ENCODE measurements around the gene PER2.

The PER2 gene

GRCh38 chr2:238257786-238258700 lies 30.4 kb downstream of the PER2 start:
- TF ChIP-seq, protein P1, sequence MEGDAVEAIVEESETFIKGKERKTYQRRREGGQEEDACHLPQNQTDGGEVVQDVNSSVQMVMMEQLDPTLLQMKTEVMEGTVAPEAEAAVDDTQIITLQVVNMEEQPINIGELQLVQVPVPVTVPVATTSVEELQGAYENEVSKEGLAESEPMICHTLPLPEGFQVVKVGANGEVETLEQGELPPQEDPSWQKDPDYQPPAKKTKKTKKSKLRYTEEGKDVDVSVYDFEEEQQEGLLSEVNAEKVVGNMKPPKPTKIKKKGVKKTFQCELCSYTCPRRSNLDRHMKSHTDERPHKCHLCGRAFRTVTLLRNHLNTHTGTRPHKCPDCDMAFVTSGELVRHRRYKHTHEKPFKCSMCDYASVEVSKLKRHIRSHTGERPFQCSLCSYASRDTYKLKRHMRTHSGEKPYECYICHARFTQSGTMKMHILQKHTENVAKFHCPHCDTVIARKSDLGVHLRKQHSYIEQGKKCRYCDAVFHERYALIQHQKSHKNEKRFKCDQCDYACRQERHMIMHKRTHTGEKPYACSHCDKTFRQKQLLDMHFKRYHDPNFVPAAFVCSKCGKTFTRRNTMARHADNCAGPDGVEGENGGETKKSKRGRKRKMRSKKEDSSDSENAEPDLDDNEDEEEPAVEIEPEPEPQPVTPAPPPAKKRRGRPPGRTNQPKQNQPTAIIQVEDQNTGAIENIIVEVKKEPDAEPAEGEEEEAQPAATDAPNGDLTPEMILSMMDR (IDR thresholded peaks at IDR 0.05; ENCODE audit: control extremely low read depth, extremely low read depth, low read depth, missing control alignments) = no peak
- CTCF ChIA-PET = interaction anchor here (0.8 to 2.2 kb wide), 2 partner anchors 10 to 26 kb away, joined by 3 to 9 read pairs; no protein-coding TSS in a partner anchor
- POLR2A ChIA-PET = no interaction called here
- no peak for DNase-seq (ENCODE audit: extremely low spot score)

- peak; percentile 79 for DNase-seq (ENCODE audit: extremely low spot score)
- POLR2A ChIA-PET = no interaction called here
- TF ChIP-seq, protein P1 (IDR thresholded peaks at IDR 0.05; ENCODE audit: control extremely low read depth, extremely low read depth, low read depth, missing control alignments) = peak; percentile 50
- CTCF ChIA-PET = interaction anchor here (2.2 to 5.1 kb wide), 2 partner anchors 8 to 9 kb away, joined by 9 to 33 read pairs; no protein-coding TSS in a partner anchor
Measured at GRCh38 chr2:238256594-238257104, 31.8 kb downstream of the PER2 start.

DNA sequence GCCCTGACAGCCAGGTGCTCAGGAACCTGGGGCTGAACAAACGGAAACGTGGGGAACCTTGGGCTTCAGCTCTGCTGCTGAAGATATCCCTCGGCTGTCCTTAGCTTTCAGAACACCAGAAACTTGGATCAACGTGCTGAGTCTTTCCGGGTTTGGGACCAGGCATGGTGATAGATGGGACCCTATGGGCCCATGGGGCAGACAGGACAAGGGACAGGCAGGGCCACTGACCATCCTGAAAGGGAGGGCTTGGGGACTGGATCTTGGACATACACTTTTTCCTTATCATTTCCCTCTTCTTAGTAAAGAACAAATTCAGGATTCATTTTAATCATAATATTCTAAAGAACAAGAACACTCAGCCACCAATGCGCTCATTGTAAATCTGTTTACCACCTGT lies 32.3 kb downstream of the PER2 start:
- CTCF ChIA-PET = interaction anchor here (1.3 to 5.1 kb wide), 4 partner anchors 8 to 19 kb away, joined by 3 to 33 read pairs (median 6); no protein-coding TSS in a partner anchor

DNA sequence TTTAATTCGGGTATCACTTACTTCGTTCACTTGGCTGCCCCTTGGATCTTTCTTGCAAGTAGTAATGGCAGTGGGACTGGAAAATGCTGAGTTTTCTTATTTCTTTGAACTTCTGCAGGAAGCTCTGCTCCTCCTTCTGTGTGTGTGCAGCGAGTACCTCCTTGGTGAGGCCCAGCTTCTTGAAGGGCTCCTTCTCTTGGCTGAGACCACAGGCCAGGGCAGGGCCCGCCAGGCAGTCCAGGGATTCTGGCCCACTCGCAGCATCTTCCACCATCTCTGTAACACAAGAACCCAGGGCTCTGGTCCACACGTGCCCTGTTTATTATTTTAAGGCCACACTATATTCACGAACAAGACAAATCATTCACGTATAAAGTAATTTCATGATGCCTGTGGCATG lies 32.8 kb downstream of the PER2 start:
- TF ChIP-seq, protein P1 (IDR thresholded peaks at IDR 0.05; ENCODE audit: control extremely low read depth, extremely low read depth, low read depth, missing control alignments) = no peak
- CTCF ChIA-PET = interaction anchor here (0.9 to 5.1 kb wide), 5 partner anchors 8 to 116 kb away, joined by 3 to 33 read pairs (median 4); no protein-coding TSS in a partner anchor
- POLR2A ChIA-PET = no interaction called here
- no peak for DNase-seq (ENCODE audit: extremely low spot score)

More for the DNA sequence above, 32.3 kb downstream of the PER2 start:
- POLR2A ChIA-PET = no interaction called here
- TF ChIP-seq, protein P1 (IDR thresholded peaks at IDR 0.05; ENCODE audit: control extremely low read depth, extremely low read depth, low read depth, missing control alignments) = no peak
- no peak for DNase-seq (ENCODE audit: extremely low spot score)

DNA sequence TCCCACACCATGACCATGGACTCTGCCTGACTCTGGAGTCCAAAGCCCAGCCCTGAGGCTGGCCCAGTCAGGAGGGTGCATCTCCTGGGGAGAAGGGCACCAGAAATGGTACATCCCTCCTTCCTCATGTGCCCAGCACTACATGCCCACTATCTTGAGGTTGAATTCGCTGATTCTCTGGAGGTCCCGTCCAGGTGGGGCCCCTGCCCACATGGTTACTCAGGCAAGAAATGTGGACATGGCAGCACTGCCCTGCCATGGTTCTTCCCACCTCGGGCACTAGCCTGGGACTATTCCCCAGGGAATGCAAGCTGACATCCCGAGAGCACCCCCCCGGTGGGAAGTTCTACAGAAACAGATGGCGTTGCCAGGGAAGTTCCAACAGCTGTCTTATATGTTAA lies 33.3 kb downstream of the PER2 start:
- CTCF ChIA-PET = interaction anchor here (0.9 to 5.1 kb wide), 4 partner anchors 9 to 116 kb away, joined by 3 to 33 read pairs (median 4); no protein-coding TSS in a partner anchor
- no peak for DNase-seq (ENCODE audit: extremely low spot score)

More for the DNA sequence above, 33.3 kb downstream of the PER2 start:
- TF ChIP-seq, protein P1 (IDR thresholded peaks at IDR 0.05; ENCODE audit: control extremely low read depth, extremely low read depth, low read depth, missing control alignments) = no peak
- POLR2A ChIA-PET = no interaction called here

All from GM10248 (cell line).